OCI-LY3 (cell line): ENCODE results near the gene GGA3.

ENCODE experiments used
- H2AFZ ChIP-seq: fragments of 200-600, 300-600 bp; shearing (Covaris generic); 2 replicates; pipeline ENCODE4 v1.6.0; 2014; ENCODE audit warnings: antibody characterized with exemption, low read depth, low read length
- H3K27ac ChIP-seq: fragments of 200-600, 300-600 bp; sonication (generic); 2 replicates; pipeline ENCODE4 v1.5.1; 2014; ENCODE audit warnings: mild to moderate bottlenecking, low read length, moderate library complexity, mixed read lengths
- H3K27me3 ChIP-seq: fragments of 200-600, 300-600 bp; sonication (generic); 2 replicates; pipeline ENCODE4 v1.6.1; 2014; ENCODE audit warnings: low read depth, low read length, mixed read lengths
- H3K36me3 ChIP-seq: fragments of 200-600, 300-600 bp; sonication (generic); replicated peaks from 2 replicates; pipeline ENCODE3; 2014; ENCODE audit warnings: low read depth, low read length, mixed read lengths
- H3K4me1 ChIP-seq: fragments of 300-600, 200-600 bp; sonication (generic); 2 replicates; pipeline ENCODE4 v1.6.1; 2014; ENCODE audit warnings: low read length, mixed read lengths
- H3K4me2 ChIP-seq: fragments of 200-600, 300-600 bp; sonication (generic); 2 replicates; pipeline ENCODE4 v1.6.1; 2014; ENCODE audit warnings: low read length, mixed read lengths
- H3K4me3 ChIP-seq: fragments of 300-600, 200-600 bp; sonication (generic); 2 replicates; pipeline ENCODE4 v1.5.1; 2014; ENCODE audit warnings: antibody characterized with exemption, mild to moderate bottlenecking, low read length, moderate library complexity
- H3K79me2 ChIP-seq: fragments of 300-600, 200-600 bp; shearing (Covaris generic); 2 replicates; pipeline ENCODE4 v1.6.1; 2014; ENCODE audit warnings: mild to moderate bottlenecking, low read length, mixed read lengths
- H3K9ac ChIP-seq: fragments of 300-600, 200-600 bp; shearing (Covaris generic); 2 replicates; pipeline ENCODE4 v1.6.0; 2014; ENCODE audit warnings: mild to moderate bottlenecking, low read length, moderate library complexity
- H3K9me3 ChIP-seq: fragments of 200-600, 300-600 bp; shearing (Covaris generic); 2 replicates; pipeline ENCODE4 v1.6.1; 2014; ENCODE audit warnings: low read length, mixed read lengths; ENCODE audit not compliant: insufficient read depth
- H4K20me1 ChIP-seq: fragments of 200-600, 300-600 bp; sonication (generic); 2 replicates; pipeline ENCODE4 v1.6.1; 2016; ENCODE audit warnings: low read length, mixed read lengths; ENCODE audit not compliant: insufficient read depth
- CTCF ChIP-seq: fragments of 200-600, 300-600 bp; sonication (generic); IDR thresholded peaks from 2 replicates; pipeline ENCODE4 v1.5.1; 2014; ENCODE audit warnings: antibody characterized with exemption, low read length, low read depth
- EZH2phosphoT487 ChIP-seq: fragments of 200-600 bp; shearing (Covaris generic); IDR thresholded peaks from 2 replicates; pipeline ENCODE4 v1.6.1; 2018; ENCODE audit warnings: antibody characterized with exemption, mixed run types, low read depth

Gene GGA3

GRCh38 chr17:75228305-75228704, 33.1 kb downstream of the GGA3 start:
- Histone ChIP-seq H3K4me2 (no peak overlapping the region), H3K9me3 (no peaks in the 10 kb centered on the region), H4K20me1 (no peaks in the 10 kb centered on the region), H3K9ac (no peak overlapping the region), H3K4me3 (no peak overlapping the region), H3K79me2 (no peaks in the 10 kb centered on the region), H3K36me3 (peaks cover 59% of the 10 kb centered on the region), H3K27ac (no peak overlapping the region), H2AFZ (no peak overlapping the region), H3K4me1 (no peaks in the 10 kb centered on the region), H3K27me3 (no peaks in the 10 kb centered on the region)
- no peak for TF ChIP-seq EZH2phosphoT487
- no peak for TF ChIP-seq CTCF

GRCh38 chr17:75227729-75228128, 33.7 kb downstream of the GGA3 start:
- Histone ChIP-seq H3K27ac (no peak overlapping the region), H3K9me3 (no peaks in the 10 kb centered on the region), H3K4me1 (no peaks in the 10 kb centered on the region), H3K27me3 (no peaks in the 10 kb centered on the region), H3K4me3 (no peak overlapping the region), H4K20me1 (no peaks in the 10 kb centered on the region), H3K9ac (no peak overlapping the region), H3K4me2 (no peak overlapping the region), H3K79me2 (no peaks in the 10 kb centered on the region), H3K36me3 (peaks cover 55% of the 10 kb centered on the region), H2AFZ (no peak overlapping the region)
- TF ChIP-seq CTCF (no peak), EZH2phosphoT487 (no peak)

- TF ChIP-seq CTCF (no peak), EZH2phosphoT487 (no peak)
- peaks cover 47% of the 10 kb centered on the region for H3K36me3 ChIP-seq
- H2AFZ ChIP-seq = no peak overlapping the region
- H3K4me2 ChIP-seq = no peak overlapping the region
- H3K4me1 ChIP-seq = no peaks in the 10 kb centered on the region
- no peak overlapping the region for H3K9ac ChIP-seq
- no peaks in the 10 kb centered on the region for H3K27me3 ChIP-seq
- H3K9me3 ChIP-seq = no peaks in the 10 kb centered on the region
- peaks cover 5% of the 10 kb centered on the region; the same call in 1 of the 2 replicates for H3K79me2 ChIP-seq
- no peak overlapping the region for H3K4me3 ChIP-seq
- no peaks in the 10 kb centered on the region for H4K20me1 ChIP-seq
- H3K27ac ChIP-seq = no peak overlapping the region
Measured at GRCh38 chr17:75225016-75225415, 36.4 kb downstream of the GGA3 start.

GRCh38 chr17:75219815-75220214, 41.6 kb downstream of the GGA3 start:
- H3K9me3 ChIP-seq = no peaks in the 10 kb centered on the region
- H2AFZ ChIP-seq = no peak overlapping the region
- H3K4me2 ChIP-seq = no peak overlapping the region
- H3K79me2 ChIP-seq = peaks cover 5% of the 10 kb centered on the region; the same call in 1 of the 2 replicates
- TF ChIP-seq EZH2phosphoT487 (no peak), CTCF (no peak)
- no peaks in the 10 kb centered on the region for H3K27me3 ChIP-seq
- no peak overlapping the region for H3K9ac ChIP-seq
- H3K27ac ChIP-seq = no peak overlapping the region
- no peaks in the 10 kb centered on the region for H4K20me1 ChIP-seq
- H3K36me3 ChIP-seq = peaks cover 28% of the 10 kb centered on the region
- no peak overlapping the region for H3K4me3 ChIP-seq
- H3K4me1 ChIP-seq = no peaks in the 10 kb centered on the region
